Loucy (cell line): ENCODE results near the gene ANKRD13B.

Source experiments
- EZH2phosphoT487 ChIP-seq: fragments of 200-600 bp; IDR thresholded peaks from 2 replicates; pipeline ENCODE4 v1.6.1; 2018; ENCODE audit warnings: antibody characterized with exemption, mild to moderate bottlenecking, moderate library complexity, borderline replicate concordance
- TF ChIP-seq, protein P1 (sequence below): fragments of 200-600 bp; sonication (generic); conservative IDR thresholded peaks from 2 replicates; pipeline ENCODE4 v1.5.1; 2014; ENCODE audit warnings: mild to moderate bottlenecking, antibody characterized with exemption, low read length

DNA sequence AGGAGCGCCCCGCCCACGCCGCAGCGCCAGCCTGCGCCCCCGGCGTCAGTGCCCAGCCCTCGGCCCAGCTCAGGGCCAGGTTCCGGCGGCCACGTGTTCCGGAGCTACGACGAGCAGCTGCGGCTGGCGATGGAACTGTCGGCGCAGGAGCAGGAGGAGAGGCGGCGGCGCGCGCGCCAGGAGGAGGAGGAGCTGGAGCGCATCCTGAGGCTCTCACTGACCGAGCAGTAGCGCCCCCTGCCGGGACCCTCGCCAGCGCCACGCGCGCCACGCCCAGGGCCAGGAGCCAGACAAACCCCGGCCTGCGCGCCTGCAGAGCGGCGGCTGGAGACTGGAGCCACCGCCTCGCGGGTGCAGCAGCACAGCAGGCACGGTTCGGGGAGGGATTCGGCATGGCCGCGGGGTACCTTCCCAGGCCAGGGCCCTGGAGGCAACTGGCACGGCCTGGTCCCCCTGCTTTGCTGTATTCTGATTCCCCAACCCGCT, 20.5 kb downstream of the ANKRD13B start:
- TF ChIP-seq, protein P1, sequence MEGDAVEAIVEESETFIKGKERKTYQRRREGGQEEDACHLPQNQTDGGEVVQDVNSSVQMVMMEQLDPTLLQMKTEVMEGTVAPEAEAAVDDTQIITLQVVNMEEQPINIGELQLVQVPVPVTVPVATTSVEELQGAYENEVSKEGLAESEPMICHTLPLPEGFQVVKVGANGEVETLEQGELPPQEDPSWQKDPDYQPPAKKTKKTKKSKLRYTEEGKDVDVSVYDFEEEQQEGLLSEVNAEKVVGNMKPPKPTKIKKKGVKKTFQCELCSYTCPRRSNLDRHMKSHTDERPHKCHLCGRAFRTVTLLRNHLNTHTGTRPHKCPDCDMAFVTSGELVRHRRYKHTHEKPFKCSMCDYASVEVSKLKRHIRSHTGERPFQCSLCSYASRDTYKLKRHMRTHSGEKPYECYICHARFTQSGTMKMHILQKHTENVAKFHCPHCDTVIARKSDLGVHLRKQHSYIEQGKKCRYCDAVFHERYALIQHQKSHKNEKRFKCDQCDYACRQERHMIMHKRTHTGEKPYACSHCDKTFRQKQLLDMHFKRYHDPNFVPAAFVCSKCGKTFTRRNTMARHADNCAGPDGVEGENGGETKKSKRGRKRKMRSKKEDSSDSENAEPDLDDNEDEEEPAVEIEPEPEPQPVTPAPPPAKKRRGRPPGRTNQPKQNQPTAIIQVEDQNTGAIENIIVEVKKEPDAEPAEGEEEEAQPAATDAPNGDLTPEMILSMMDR = no peak
- TF ChIP-seq EZH2phosphoT487 = no peak
